ENCODE data around the gene FAM136A. TPM values are rescaled to one million over a fixed set of nuclear protein-coding genes. Genes with fewer than 3 reads are reported as not detected.

Gene FAM136A
- total RNA-seq, 2 experiments from 2014 or later = 30.6 to 31.4 TPM

GRCh38 chr2:70344195-70344594 is 42.3 kb upstream of the FAM136A start:
- ATAC-seq (ENCODE audit: poor library complexity) (no peak), DNase-seq (no peak)
- Histone ChIP-seq H3K4me1 (ENCODE audit: insufficient read depth, low read length) (peaks cover 7% of the 10 kb centered on the region), H3K27me3 (ENCODE audit: control insufficient read depth in 1 of 2, insufficient read depth in 2 of 2, low read length in 2 of 2) (no peaks in the 10 kb centered on the region), H3K4me3 (ENCODE audit: low read length) (no peak overlapping the region), H3K9me3 (ENCODE audit: control insufficient read depth in 1 of 2, insufficient read depth in 1 of 2, low read length in 2 of 2) (no peaks in the 10 kb centered on the region), H3K36me3 (ENCODE audit: insufficient read depth, low read length) (no peaks in the 10 kb centered on the region), H3K27ac (ENCODE audit: low read depth in 1 of 2, low read length in 2 of 2) (no peak overlapping the region)
- H3K9me3 Mint-ChIP-seq = no peaks in the 10 kb centered on the region
- H3K4me3 Mint-ChIP-seq = no peak overlapping the region
- CTCF ChIA-PET = interaction anchor here (4.1 kb wide), 1 partner anchor 273 kb away, joined by 18 read pairs; no protein-coding TSS in a partner anchor
- no peaks in the 10 kb centered on the region for H3K27me3 Mint-ChIP-seq
- peaks cover 9% of the 10 kb centered on the region for H3K4me1 Mint-ChIP-seq (ENCODE audit: low read depth)
- intact Hi-C loops (cut with DNase I, micrococcal nuclease) = loop anchor here in 1 of 2 experiments (5.0 kb wide), 1 partner anchor 208 kb away; the partner anchor contains the start of gene TGFA
- no peak for TF ChIP-seq CTCF (IDR thresholded peaks at IDR 0.05)
- H3K36me3 Mint-ChIP-seq (ENCODE audit: low read depth) = no peaks in the 10 kb centered on the region
- POLR2A ChIA-PET = no interaction called here
- H3K27ac Mint-ChIP-seq = no peak overlapping the region

- Histone ChIP-seq H3K9me3 (ENCODE audit: control insufficient read depth in 1 of 2, insufficient read depth in 1 of 2, low read length in 2 of 2) (no peaks in the 10 kb centered on the region), H3K4me3 (ENCODE audit: low read length) (no peak overlapping the region), H3K27me3 (ENCODE audit: control insufficient read depth in 1 of 2, insufficient read depth in 2 of 2, low read length in 2 of 2) (no peaks in the 10 kb centered on the region), H3K27ac (ENCODE audit: low read depth in 1 of 2, low read length in 2 of 2) (no peak overlapping the region), H3K4me1 (ENCODE audit: insufficient read depth, low read length) (peaks cover 7% of the 10 kb centered on the region), H3K36me3 (ENCODE audit: insufficient read depth, low read length) (no peaks in the 10 kb centered on the region)
- Mint-ChIP-seq H3K36me3 (ENCODE audit: low read depth) (no peaks in the 10 kb centered on the region), H3K27me3 (no peaks in the 10 kb centered on the region), H3K27ac (no peak overlapping the region), H3K9me3 (no peaks in the 10 kb centered on the region), H3K4me3 (no peak overlapping the region), H3K4me1 (ENCODE audit: low read depth) (peaks cover 9% of the 10 kb centered on the region)
- no peak for TF ChIP-seq CTCF (IDR thresholded peaks at IDR 0.05)
- no peak for ATAC-seq (ENCODE audit: poor library complexity)
- intact Hi-C loops (cut with DNase I, micrococcal nuclease) = loop anchor here (1.0 to 5.0 kb wide), 3 partner anchors 211 to 307 kb away; partner anchors contain the start of gene TGFA (in 1 of the 2)
- CTCF ChIA-PET = interaction anchor here (1.3 to 4.1 kb wide), 3 partner anchors 9 to 276 kb away, joined by 3 to 18 read pairs (median 5); no protein-coding TSS in a partner anchor
- DNase-seq = no peak
- POLR2A ChIA-PET = interaction anchor here (1.1 kb wide), 1 partner anchor 304 kb away, joined by 4 read pairs; no protein-coding TSS in a partner anchor
Measured at GRCh38 chr2:70341477-70341765, 39.6 kb upstream of the FAM136A start.

- H3K9me3 Mint-ChIP-seq = no peaks in the 10 kb centered on the region
- H3K27me3 Mint-ChIP-seq = no peaks in the 10 kb centered on the region
- ATAC-seq (ENCODE audit: poor library complexity) = peak; percentile 57
- ChIA-PET POLR2A (interaction anchor here (1.1 kb wide), 1 partner anchor 304 kb away, joined by 4 read pairs; no protein-coding TSS in a partner anchor), CTCF (interaction anchor here (1.3 to 4.1 kb wide), 3 partner anchors 9 to 276 kb away, joined by 3 to 18 read pairs (median 5); no protein-coding TSS in a partner anchor)
- H3K27me3 ChIP-seq (ENCODE audit: control insufficient read depth in 1 of 2, insufficient read depth in 2 of 2, low read length in 2 of 2) = no peaks in the 10 kb centered on the region
- H3K4me1 ChIP-seq (ENCODE audit: insufficient read depth, low read length) = peaks cover 7% of the 10 kb centered on the region
- no peak overlapping the region for H3K4me3 ChIP-seq (ENCODE audit: low read length)
- H3K27ac ChIP-seq (ENCODE audit: low read depth in 1 of 2, low read length in 2 of 2) = no peak overlapping the region
- H3K36me3 Mint-ChIP-seq (ENCODE audit: low read depth) = no peaks in the 10 kb centered on the region
- no peaks in the 10 kb centered on the region for H3K36me3 ChIP-seq (ENCODE audit: insufficient read depth, low read length)
- H3K27ac Mint-ChIP-seq = no peak overlapping the region
- DNase-seq = peak; percentile 2 to 71 (median 16)
- H3K9me3 ChIP-seq (ENCODE audit: control insufficient read depth in 1 of 2, insufficient read depth in 1 of 2, low read length in 2 of 2) = no peaks in the 10 kb centered on the region
- H3K4me1 Mint-ChIP-seq (ENCODE audit: low read depth) = peaks cover 9% of the 10 kb centered on the region
- peak; percentile 93 for TF ChIP-seq CTCF (IDR thresholded peaks at IDR 0.05)
- intact Hi-C loops (cut with DNase I, micrococcal nuclease) = loop anchor here (1.0 to 5.0 kb wide), 3 partner anchors 211 to 307 kb away; partner anchors contain the start of gene TGFA (in 1 of the 2)
- H3K4me3 Mint-ChIP-seq = no peak overlapping the region
Measured at GRCh38 chr2:70340761-70341476, 39.1 kb upstream of the FAM136A start.

Data from CD4-positive, alpha-beta T cell (primary cell).